Lower lobe of right lung (tissue), 2 donors: ENCODE data around the gene SEMA3B. TPM values are rescaled to one million over a fixed set of nuclear protein-coding genes. Genes with fewer than 3 reads are reported as not detected.
A peak's percentile ranks its signal among the peaks of the same experiment; 100 is the strongest.

Experiments
- ATAC-seq, 2 donors: fragments of 200-7000 bp; cut with Tn5 transposase; one replicate each; pipeline ENCODE4 v1.9.1; 2020 to 2022; ENCODE audit warnings: mild to moderate bottlenecking in 2 of 2, moderate library complexity in 2 of 2
- DNase-seq: peaks from one replicate; pipeline ENCODE4 v3.0.0-alpha.2; 2020
- H3K27ac ChIP-seq: fragments of 200-600 bp; one replicate; pipeline ENCODE4 v1.8.0; 2022
- H3K27me3 ChIP-seq: fragments of 200-600 bp; one replicate; pipeline ENCODE4 v1.8.0; 2022; ENCODE audit warnings: low read depth
- H3K36me3 ChIP-seq: fragments of 200-600 bp; one replicate; pipeline ENCODE4 v1.8.0; 2022; ENCODE audit warnings: mild to moderate bottlenecking
- H3K4me1 ChIP-seq: fragments of 200-600 bp; one replicate; pipeline ENCODE4 v1.8.0; 2022
- H3K4me3 ChIP-seq: fragments of 200-600 bp; one replicate; pipeline ENCODE4 v1.8.0; 2022; ENCODE audit warnings: mild to moderate bottlenecking
- H3K9me3 ChIP-seq: fragments of 200-600 bp; one replicate; pipeline ENCODE4 v1.8.0; 2022
- intact Hi-C: fragments of 100-400 bp; cut with DNase I; formaldehyde crosslinking; loops from one replicate; pipeline ENCODE4 v1.11.0; 2022
- long read RNA-seq: library from polyadenylated mRNA; unstranded; transcript quantifications from one replicate; pipeline ENCODE4 v2.0.0, GENCODE V29; 2021
- total RNA-seq: library from RNA; stranded (reverse); fragmentation: NEBNext Ultra II Directional; extraction: Animal tissue kit (Norgen Biotek cat#: 25700); gene quantifications from one replicate; pipeline ENCODE4 v1.2.1, GENCODE V29; 2021
- TF ChIP-seq, protein P1 (sequence below): fragments of 200-600 bp; IDR thresholded peaks from one replicate; pipeline ENCODE4 v1.8.0; 2022; ENCODE audit warnings: antibody characterized with exemption, mild to moderate bottlenecking
- donor health status: DM: no; HTN: yes; CAD: no; lungs with severe emphysema.

SEMA3B gene
- 77.6 TPM for total RNA-seq
- long read RNA-seq, transcript SEMA3B-204 (17 exons, 2,755 nt) = minor isoform, 23 of 281 reads
- long read RNA-seq, transcript SEMA3B-212 (17 exons, 2,958 nt) = minor isoform, 16 of 281 reads
- long read RNA-seq, transcript SEMA3B-213 (18 exons, 2,925 nt) = major isoform, 49 of 281 reads
- long read RNA-seq, partial matches to known transcripts = 68 of 281 reads
- long read RNA-seq, other reads (novel, unspliced or antisense) = 122 of 281 reads

DNA sequence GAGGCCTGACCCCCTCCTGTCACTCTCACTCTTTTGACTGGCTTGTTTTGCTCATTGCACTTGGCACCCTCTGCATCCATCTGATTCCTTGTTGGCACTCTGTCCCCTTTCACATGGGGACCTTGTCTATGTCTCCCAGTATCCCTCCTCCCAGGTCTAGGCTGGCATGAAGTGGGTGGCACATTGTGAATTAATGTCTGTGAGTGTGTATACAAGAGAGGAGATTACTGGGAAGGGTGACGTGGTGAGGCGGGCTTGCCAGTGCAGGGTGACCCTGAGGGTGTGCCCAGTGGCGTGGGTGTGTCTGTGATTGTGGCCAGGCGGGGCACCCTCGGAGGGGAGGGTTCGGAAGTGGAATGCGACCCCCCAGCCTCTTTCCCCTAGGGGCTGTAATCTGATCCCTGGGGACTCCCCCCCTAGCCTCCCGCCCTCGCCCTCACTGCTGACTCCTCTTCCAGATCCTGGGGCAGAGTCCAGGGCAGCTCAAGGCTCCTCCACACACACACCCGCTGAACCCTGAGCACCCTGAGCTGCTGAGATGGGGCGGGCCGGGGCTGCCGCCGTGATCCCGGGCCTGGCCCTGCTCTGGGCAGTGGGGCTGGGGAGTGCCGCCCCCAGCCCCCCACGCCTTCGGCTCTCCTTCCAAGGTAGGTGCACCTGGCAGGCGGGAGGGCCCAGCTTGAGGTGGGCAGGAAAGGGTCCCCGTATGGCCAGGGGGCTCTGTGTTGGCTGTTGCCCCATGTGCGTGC is at the start of gene SEMA3B:
SEMA3B (plus strand) TSS at position 445 of the 749 bp plus-strand sequence; CDS start at position 539, 94 bp downstream.
- H3K9me3 ChIP-seq = no peaks in the 10 kb centered on the region

DNA sequence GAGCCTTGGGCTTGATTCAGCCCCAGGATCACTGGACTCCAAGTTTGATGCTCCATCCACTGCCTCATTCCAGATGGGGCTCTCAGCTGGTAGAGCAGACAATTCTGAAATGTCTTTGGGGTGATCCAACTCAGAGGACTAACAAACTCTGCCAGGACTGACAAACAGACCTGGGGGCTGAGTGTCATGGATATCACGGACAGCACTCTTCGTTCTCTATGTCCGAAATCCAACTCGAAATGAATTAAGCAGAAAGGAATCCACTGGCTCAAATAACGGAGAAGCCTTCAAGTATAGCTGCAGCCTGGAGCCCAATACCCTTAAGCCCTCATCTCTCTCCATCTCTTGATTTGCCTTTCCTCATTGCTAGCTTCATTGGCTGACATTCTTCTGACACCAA is 49.7 kb upstream of the SEMA3B start:
- TF ChIP-seq, protein P1, sequence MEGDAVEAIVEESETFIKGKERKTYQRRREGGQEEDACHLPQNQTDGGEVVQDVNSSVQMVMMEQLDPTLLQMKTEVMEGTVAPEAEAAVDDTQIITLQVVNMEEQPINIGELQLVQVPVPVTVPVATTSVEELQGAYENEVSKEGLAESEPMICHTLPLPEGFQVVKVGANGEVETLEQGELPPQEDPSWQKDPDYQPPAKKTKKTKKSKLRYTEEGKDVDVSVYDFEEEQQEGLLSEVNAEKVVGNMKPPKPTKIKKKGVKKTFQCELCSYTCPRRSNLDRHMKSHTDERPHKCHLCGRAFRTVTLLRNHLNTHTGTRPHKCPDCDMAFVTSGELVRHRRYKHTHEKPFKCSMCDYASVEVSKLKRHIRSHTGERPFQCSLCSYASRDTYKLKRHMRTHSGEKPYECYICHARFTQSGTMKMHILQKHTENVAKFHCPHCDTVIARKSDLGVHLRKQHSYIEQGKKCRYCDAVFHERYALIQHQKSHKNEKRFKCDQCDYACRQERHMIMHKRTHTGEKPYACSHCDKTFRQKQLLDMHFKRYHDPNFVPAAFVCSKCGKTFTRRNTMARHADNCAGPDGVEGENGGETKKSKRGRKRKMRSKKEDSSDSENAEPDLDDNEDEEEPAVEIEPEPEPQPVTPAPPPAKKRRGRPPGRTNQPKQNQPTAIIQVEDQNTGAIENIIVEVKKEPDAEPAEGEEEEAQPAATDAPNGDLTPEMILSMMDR = no peak
- no peak for ATAC-seq
- intact Hi-C loops = no loop called here
- no peaks in the 10 kb centered on the region for H3K9me3 ChIP-seq
- H3K4me1 ChIP-seq = no peaks in the 10 kb centered on the region
- no peak overlapping the region for H3K4me3 ChIP-seq
- no peak overlapping the region for H3K27ac ChIP-seq
- H3K36me3 ChIP-seq = no peaks in the 10 kb centered on the region
- no peaks in the 10 kb centered on the region for H3K27me3 ChIP-seq
- DNase-seq = no peak

More for the DNA sequence above, at the start of gene SEMA3B:
- Histone ChIP-seq H3K36me3 (no peaks in the 10 kb centered on the region), H3K27ac (peak within 1 kb of the TSS; percentile 93), H3K4me1 (peaks cover 76% of the 10 kb centered on the region), H3K4me3 (peak within 1 kb of the TSS; percentile 62), H3K27me3 (no peaks in the 10 kb centered on the region)
- intact Hi-C loops = no loop called here
- TF ChIP-seq, protein P1 = no peak
- DNase-seq (peak; percentile 88), ATAC-seq (peak; percentile 67)

DNA sequence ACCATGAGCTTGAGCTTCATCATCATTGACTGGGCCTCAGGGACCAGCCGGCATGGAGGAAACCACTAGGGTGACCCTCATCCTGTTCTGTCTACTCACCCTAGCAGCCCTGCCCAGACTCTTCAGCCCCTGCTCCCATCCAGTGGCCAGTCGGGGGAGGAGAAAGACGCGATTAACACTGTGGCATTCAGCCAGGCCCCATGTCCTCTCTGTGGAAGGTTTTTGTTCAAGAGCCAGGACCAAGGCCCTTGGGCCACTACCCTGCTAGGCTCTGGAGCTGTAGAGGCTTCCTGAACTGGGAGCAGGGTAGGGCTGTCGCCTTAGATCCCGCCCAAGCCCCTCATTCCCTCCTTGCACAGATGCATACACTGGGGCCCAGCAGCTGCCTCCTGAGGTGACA is 48.8 kb upstream of the SEMA3B start:
- Histone ChIP-seq H3K27ac (no peak overlapping the region), H3K4me3 (no peak overlapping the region), H3K27me3 (no peaks in the 10 kb centered on the region), H3K36me3 (no peaks in the 10 kb centered on the region), H3K4me1 (no peaks in the 10 kb centered on the region), H3K9me3 (no peaks in the 10 kb centered on the region)
- ATAC-seq (no peak), DNase-seq (no peak)
- intact Hi-C loops = no loop called here
- TF ChIP-seq, protein P1 = no peak

DNA sequence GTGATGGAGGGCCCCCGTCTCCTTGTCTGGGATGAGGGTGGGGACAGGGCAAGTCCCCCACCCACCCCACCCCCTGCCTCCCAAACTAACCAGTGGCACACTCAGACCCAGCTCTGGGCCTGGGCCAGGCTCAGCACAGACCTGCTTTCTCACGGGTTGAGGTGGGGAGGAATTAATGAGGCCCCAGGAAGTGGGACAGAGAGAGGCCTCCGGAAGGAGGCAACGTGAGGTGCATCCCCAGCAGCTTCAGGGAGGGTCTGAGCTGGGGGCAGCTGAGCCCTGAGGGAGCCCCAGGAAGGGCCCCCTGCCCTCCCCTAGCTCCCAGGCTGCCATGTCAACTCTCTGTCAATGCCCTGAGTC is 47.9 kb upstream of the SEMA3B start:
- intact Hi-C loops = no loop called here
- Histone ChIP-seq H3K27me3 (no peaks in the 10 kb centered on the region), H3K9me3 (no peaks in the 10 kb centered on the region), H3K36me3 (no peaks in the 10 kb centered on the region), H3K4me3 (no peak overlapping the region), H3K4me1 (peaks cover 3% of the 10 kb centered on the region), H3K27ac (no peak overlapping the region)
- no peak for ATAC-seq
- TF ChIP-seq, protein P1 = no peak
- no peak for DNase-seq

DNA sequence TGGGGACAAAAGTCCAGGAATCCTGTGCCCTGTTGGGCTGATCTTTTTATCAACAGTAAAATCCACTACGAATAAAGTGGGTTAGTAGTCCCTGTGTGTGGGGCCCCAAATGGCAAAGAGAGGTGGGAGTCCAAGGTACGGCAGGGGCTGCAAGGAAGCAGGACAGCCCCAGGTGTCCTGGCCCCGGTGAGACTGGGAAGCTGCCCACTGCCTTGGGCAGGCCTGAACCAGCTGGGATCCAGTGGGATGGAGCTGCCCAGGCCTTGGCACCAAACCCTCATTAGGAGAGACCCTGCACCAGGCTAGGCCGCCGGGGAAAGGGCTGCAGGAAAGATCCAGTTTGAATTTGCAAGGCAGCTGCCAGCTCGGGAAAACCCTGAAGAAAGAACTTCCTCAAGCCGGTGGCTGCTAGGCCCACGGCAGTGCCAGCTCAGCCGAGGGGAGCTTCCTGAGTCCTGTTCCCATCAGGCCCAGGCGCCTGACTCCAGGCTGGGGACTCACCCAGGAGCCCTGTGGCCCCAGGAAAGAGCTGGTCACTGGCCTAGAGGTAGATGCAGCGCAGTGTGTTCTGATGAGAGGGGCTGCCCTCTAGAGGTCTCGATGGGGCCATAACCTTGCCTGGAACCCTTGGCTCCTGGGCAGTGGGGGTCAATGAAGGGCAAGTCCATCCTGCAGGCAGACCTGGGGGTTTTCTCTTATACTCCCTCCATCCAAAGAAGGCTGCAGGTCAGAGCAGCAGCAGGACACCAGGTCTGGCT is 47.4 kb upstream of the SEMA3B start:
- no peak overlapping the region for H3K4me3 ChIP-seq
- intact Hi-C loops = no loop called here
- no peak for DNase-seq
- no peak for ATAC-seq
- peaks cover 9% of the 10 kb centered on the region for H3K4me1 ChIP-seq
- no peaks in the 10 kb centered on the region for H3K27me3 ChIP-seq
- no peaks in the 10 kb centered on the region for H3K36me3 ChIP-seq
- TF ChIP-seq, protein P1 = no peak
- H3K27ac ChIP-seq = no peak overlapping the region
- no peaks in the 10 kb centered on the region for H3K9me3 ChIP-seq
